GM12878 (cell line): ENCODE measurements around the gene TNNT2. TPM values are rescaled to one million over a fixed set of nuclear protein-coding genes. Genes with fewer than 3 reads are reported as not detected.

Experiments used
- ATAC-seq: fragments of 200-7000 bp; cut with Tn5 transposase; 3 replicates; pipeline ENCODE4 v1.9.1; 2020; ENCODE audit warnings: mild to moderate bottlenecking, moderate library complexity
- BruUV-seq: library from RNA; stranded (reverse); fragments of 400-500 nt; replicated peaks from 2 replicates; lab custom pipeline; 2021; lab: Mats Ljungman, UMichigan
- CTCF ChIA-PET: fragments of 300-600 bp; sonication (Branson Sonifier 250); formaldehyde crosslinking; extraction: SDS; loops from one replicate; lab custom pipeline; 2021; ENCODE audit warnings: inconsistent platforms; lab: Yijun Ruan, JAX
- POLR2A ChIA-PET: fragments of 350-600 bp; formaldehyde crosslinking; extraction: SDS; loops from one replicate; lab custom pipeline; 2021; ENCODE audit warnings: inconsistent platforms; lab: Charles Lee
- RAD21 ChIA-PET: fragments of 300-600 bp; sonication (Branson Sonifier 250); formaldehyde crosslinking; loops from one replicate; lab custom pipeline; 2023; ENCODE audit warnings: antibody characterized with exemption; ENCODE audit not compliant: unreplicated experiment; lab: Charles Lee
- SMC1A ChIA-PET: fragments of 300-600 bp; sonication (Branson Sonifier 250); formaldehyde crosslinking; loops from one replicate; lab custom pipeline; 2023; ENCODE audit not compliant: unreplicated experiment, uncharacterized antibody; lab: Charles Lee
- DNase-seq: peaks from one replicate; pipeline ENCODE4 v3.0.0-alpha.2; 2011; ENCODE audit warnings: low read depth, low spot score
- FAIRE-seq: peaks from 3 replicates; lab custom pipeline; 2011; peaks lifted over from hg19 to GRCh38; lab: Jason Lieb, UNC
- H2AFZ ChIP-seq: 2 replicates; pipeline ENCODE4 v1.6.0; 2011; ENCODE audit warnings: low read depth, low read length, control low read depth; ENCODE audit not compliant: control insufficient read depth
- H3K27ac ChIP-seq: 2 replicates; pipeline ENCODE4 v1.5.1; 2011; ENCODE audit warnings: control low read depth; ENCODE audit not compliant: control insufficient read depth, insufficient read depth
- H3K27me3 ChIP-seq, 2 experiments: replicated peaks in 1 of 2; 2 replicates each; pipeline versions ENCODE4 v1.6.0 to v1.6.1; 2011; ENCODE audit warnings: low read length in 1 of 2; ENCODE audit not compliant: control insufficient read depth in 2 of 2, insufficient read depth in 2 of 2
- H3K36me3 ChIP-seq, 2 experiments: 2 replicates each; pipeline ENCODE4 v1.5.1; 2011; ENCODE audit warnings: low read length in 1 of 2; ENCODE audit not compliant: control insufficient read depth in 2 of 2, insufficient read depth in 2 of 2
- H3K4me1 ChIP-seq: 2 replicates; pipeline ENCODE4 v1.6.1; 2011; ENCODE audit warnings: mild to moderate bottlenecking, low read length, moderate library complexity, mixed read lengths; ENCODE audit not compliant: control insufficient read depth, insufficient read depth
- H3K4me2 ChIP-seq: 2 replicates; pipeline ENCODE4 v1.6.0; 2011; ENCODE audit warnings: control low read depth; ENCODE audit not compliant: control insufficient read depth, insufficient read depth
- H3K4me3 ChIP-seq: fragments of 200-600 bp; sonication (generic); 2 replicates; pipeline ENCODE4 v1.5.1; 2016
- H3K79me2 ChIP-seq: 2 replicates; pipeline ENCODE4 v1.6.0; 2011; ENCODE audit warnings: low read length; ENCODE audit not compliant: control insufficient read depth, insufficient read depth
- H3K9ac ChIP-seq: 2 replicates; pipeline ENCODE4 v1.8.0; 2011; ENCODE audit warnings: low read length, control low read depth, mixed read lengths; ENCODE audit not compliant: control insufficient read depth, insufficient read depth
- H3K9me3 ChIP-seq: replicated peaks from 3 replicates; pipeline ENCODE4 v1.5.1; 2011; ENCODE audit warnings: mild to moderate bottlenecking, low read length; ENCODE audit not compliant: control insufficient read depth, insufficient read depth
- H4K20me1 ChIP-seq: 2 replicates; pipeline ENCODE4 v1.6.0; 2011; ENCODE audit not compliant: control insufficient read depth, insufficient read depth
- CTCF ChIP-seq, 3 experiments: IDR thresholded peaks in 2 of 3; conservative IDR thresholded peaks in 1 of 3; 2 replicates each; pipeline ENCODE4 v1.5.1; 2011; ENCODE audit warnings: low read depth in 3 of 3, low read length in 3 of 3, mild to moderate bottlenecking in 3 of 3, control low read depth in 2 of 3, moderate library complexity in 2 of 3, inconsistent platforms in 1 of 3, mixed read lengths in 1 of 3; ENCODE audit not compliant: control insufficient read depth in 2 of 3, insufficient read depth in 1 of 3; ENCODE audit errors: extremely low read depth in 1 of 3
- FOS ChIP-seq: IDR thresholded peaks from 3 replicates; pipeline ENCODE4 v1.6.1; 2011; ENCODE audit warnings: borderline replicate concordance; ENCODE audit not compliant: insufficient read length; ENCODE audit errors: extremely low read depth
- HDGF ChIP-seq: fragments of 450-650 bp; IDR thresholded peaks from 2 replicates; pipeline ENCODE4 v1.6.1; 2016; ENCODE audit warnings: antibody characterized with exemption
- MXI1 ChIP-seq: fragments of 150-350 bp; IDR thresholded peaks from 2 replicates; pipeline ENCODE4 v1.6.1; 2011; ENCODE audit warnings: low read depth, mild to moderate bottlenecking, inconsistent platforms, low read length, improper control_type of control experiment
- NBN ChIP-seq: fragments of 450-650 bp; IDR thresholded peaks from 2 replicates; pipeline ENCODE4 v1.6.1; 2016
- PAX5 ChIP-seq: IDR thresholded peaks from 2 replicates; pipeline ENCODE4 v1.6.1; 2011; ENCODE audit warnings: low read depth, low read length, borderline replicate concordance
- RELB ChIP-seq: fragments of 450-650 bp; IDR thresholded peaks from 2 replicates; pipeline ENCODE4 v1.6.1; 2017; ENCODE audit warnings: low read depth, mild to moderate bottlenecking, moderate library complexity
- SIX5 ChIP-seq: IDR thresholded peaks from 2 replicates; pipeline ENCODE4 v1.6.1; 2011; ENCODE audit warnings: mild to moderate bottlenecking, low read depth, low read length, moderate library complexity; ENCODE audit not compliant: severe bottlenecking
- SMARCA5 ChIP-seq: fragments of 450-650 bp; IDR thresholded peaks from 2 replicates; pipeline ENCODE4 v1.6.1; 2017; ENCODE audit warnings: mild to moderate bottlenecking
- SRF ChIP-seq, 2 experiments: IDR thresholded peaks; 2 replicates each; pipeline ENCODE4 v1.6.1; 2011; ENCODE audit warnings: low read depth in 2 of 2, low read length in 2 of 2, mild to moderate bottlenecking in 1 of 2, moderate library complexity in 1 of 2
- TCF12 ChIP-seq: IDR thresholded peaks from 2 replicates; pipeline ENCODE4 v1.6.1; 2011; ENCODE audit warnings: low read depth, mild to moderate bottlenecking, low read length
- ZNF217 ChIP-seq: fragments of 450-650 bp; IDR thresholded peaks from 2 replicates; pipeline ENCODE4 v1.6.1; 2017; ENCODE audit warnings: antibody characterized with exemption, mild to moderate bottlenecking
- ZNF24 ChIP-seq: fragments of 450-650 bp; IDR thresholded peaks from 2 replicates; pipeline ENCODE4 v1.6.1; 2017; ENCODE audit warnings: antibody characterized with exemption, mild to moderate bottlenecking
- ZNF622 ChIP-seq: fragments of 450-650 bp; IDR thresholded peaks from 2 replicates; pipeline ENCODE4 v1.6.1; 2017; ENCODE audit warnings: mild to moderate bottlenecking, inconsistent platforms
- WGBS: methylation state at CpG from one replicate; pipeline ENCODE4 v1.1.6; 2016; ENCODE audit warnings: low lambda C conversion rate; ENCODE audit not compliant: insufficient replicate concordance, insufficient coverage; ENCODE audit errors: missing lambda C conversion rate; 5-methylcytosine and 5-hydroxymethylcytosine counted together
- in situ Hi-C: fragments of 300-500 bp; cut with MboI; formaldehyde crosslinking; loops from 9 replicates; pipeline ENCODE4 v1.14.3; 2018; ENCODE audit warnings: mixed read lengths
- intact Hi-C: fragments of 100-400 bp; cut with micrococcal nuclease; formaldehyde crosslinking; loops from one replicate; pipeline ENCODE4 v1.14.2; 2022; ENCODE audit not compliant: unreplicated experiment
- polyA plus RNA-seq, 11 experiments: library from polyadenylated mRNA; depleted of rRNA in 4 of 11; unstranded in 6 of 11; stranded (reverse) in 5 of 11; fragments of >200 nt; fragmentation: Nextera tagmentation in 4 of 11; fragmentation: Illumina TruSeq in 1 of 11; extraction: Ambion mirVana in 4 of 11; extraction: Trizol in 1 of 11; gene quantifications; 1 replicate in 1 of 11; 2 replicates in 10 of 11; pipeline versions ENCODE4 v1.2.1 to v1.2.3, GENCODE V29; 2011 to 2016; ENCODE audit warnings: inconsistent platforms in 2 of 11, missing spikeins in 2 of 11, low read depth in 1 of 11
- total RNA-seq, 4 experiments: library from RNA; depleted of rRNA in 3 of 4; stranded (reverse); fragments of >200 nt in 3 of 4; fragmentation: Illumina TruSeq in 1 of 4; extraction: Trizol in 1 of 4; gene quantifications; 2 replicates each; pipeline versions ENCODE4 v1.2.1 to v1.2.3, GENCODE V29; 2013 to 2021
- TF ChIP-seq, protein P1 (sequence below): IDR thresholded peaks from 2 replicates; pipeline ENCODE4 v1.6.1; 2011; ENCODE audit warnings: mild to moderate bottlenecking, low read depth, low read length, moderate library complexity; ENCODE audit not compliant: insufficient replicate concordance
- TF ChIP-seq, protein P2 (sequence below): fragments of 450-650 bp; formaldehyde crosslinking; IDR thresholded peaks from 2 replicates; pipeline ENCODE4 v1.5.0; 2022; ENCODE audit warnings: mild to moderate bottlenecking, missing genetic modification characterization

TNNT2 gene
- total and polyA plus RNA-seq, 10 of the 15 experiments (the other 5 are each of a cell fraction or from before 2014, with no cell fraction given), result 2.2 TPM; not detected in 9

DNA sequence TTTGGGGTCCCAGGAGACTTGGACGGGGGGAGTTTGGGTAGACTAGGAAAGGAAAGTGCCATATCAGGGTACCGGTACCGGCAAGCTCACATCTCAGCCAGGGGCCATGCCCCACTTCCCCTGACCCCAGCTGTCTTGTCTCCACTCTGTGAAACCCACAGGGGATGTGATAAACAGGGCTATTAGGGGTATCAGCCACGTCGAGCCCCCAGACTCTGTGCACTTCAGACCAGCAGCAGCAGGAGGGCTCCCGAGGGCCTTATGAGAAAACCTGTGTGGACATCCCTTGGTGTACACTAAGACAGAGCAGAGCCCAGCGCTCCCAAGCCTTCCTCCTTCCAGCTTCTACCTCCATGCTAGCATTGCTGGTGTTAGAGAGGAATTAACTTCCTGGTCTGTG lies 46.3 kb downstream of the TNNT2 start:
- no peak overlapping the region for H2AFZ ChIP-seq
- RAD21 ChIA-PET, result no interaction called here
- CTCF ChIA-PET, result no interaction called here
- ATAC-seq (no peak), DNase-seq (no peak), FAIRE-seq (no peak)
- H3K4me2 ChIP-seq, result no peak overlapping the region
- 21% methylated on average over 7 of the region's 7 CpGs for WGBS
- H4K20me1 ChIP-seq, result no peaks in the 10 kb centered on the region
- peaks cover 0 to 4% of the 10 kb centered on the region in 2 experiments; a peak in 3 of 4 replicates for H3K27me3 ChIP-seq
- no peaks in the 10 kb centered on the region for H3K4me1 ChIP-seq
- in situ Hi-C loops (no loop called here), intact Hi-C loops (no loop called here)
- no peaks in the 10 kb centered on the region for H3K79me2 ChIP-seq
- no peak overlapping the region for H3K9ac ChIP-seq
- no TSS peak for BruUV-seq
- TF ChIP-seq, protein P1, sequence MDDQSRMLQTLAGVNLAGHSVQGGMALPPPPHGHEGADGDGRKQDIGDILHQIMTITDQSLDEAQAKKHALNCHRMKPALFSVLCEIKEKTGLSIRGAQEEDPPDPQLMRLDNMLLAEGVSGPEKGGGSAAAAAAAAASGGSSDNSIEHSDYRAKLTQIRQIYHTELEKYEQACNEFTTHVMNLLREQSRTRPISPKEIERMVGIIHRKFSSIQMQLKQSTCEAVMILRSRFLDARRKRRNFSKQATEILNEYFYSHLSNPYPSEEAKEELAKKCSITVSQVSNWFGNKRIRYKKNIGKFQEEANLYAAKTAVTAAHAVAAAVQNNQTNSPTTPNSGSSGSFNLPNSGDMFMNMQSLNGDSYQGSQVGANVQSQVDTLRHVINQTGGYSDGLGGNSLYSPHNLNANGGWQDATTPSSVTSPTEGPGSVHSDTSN, result no peak
- no peak for TF ChIP-seq ZNF622
- no peak for TF ChIP-seq RELB
- TF ChIP-seq HDGF, result no peak
- no peak for TF ChIP-seq PAX5
- no peak for TF ChIP-seq CTCF (IDR thresholded peaks at IDR 0.05 in 2 of 3, conservative IDR thresholded peaks at IDR 0.05 in 1 of 3; ENCODE audit: control insufficient read depth in 2 of 3, extremely low read depth in 1 of 3, insufficient read depth in 1 of 3, low read depth in 3 of 3, low read length in 3 of 3)
- TF ChIP-seq SIX5, result no peak
- TF ChIP-seq MXI1, result no peak
- no peak for TF ChIP-seq SRF (IDR thresholded peaks at IDR 0.05; ENCODE audit: low read depth in 2 of 2, low read length in 2 of 2)
- TF ChIP-seq NBN, result no peak
- no peak for TF ChIP-seq TCF12
- TF ChIP-seq FOS, result no peak
- TF ChIP-seq, protein P2, sequence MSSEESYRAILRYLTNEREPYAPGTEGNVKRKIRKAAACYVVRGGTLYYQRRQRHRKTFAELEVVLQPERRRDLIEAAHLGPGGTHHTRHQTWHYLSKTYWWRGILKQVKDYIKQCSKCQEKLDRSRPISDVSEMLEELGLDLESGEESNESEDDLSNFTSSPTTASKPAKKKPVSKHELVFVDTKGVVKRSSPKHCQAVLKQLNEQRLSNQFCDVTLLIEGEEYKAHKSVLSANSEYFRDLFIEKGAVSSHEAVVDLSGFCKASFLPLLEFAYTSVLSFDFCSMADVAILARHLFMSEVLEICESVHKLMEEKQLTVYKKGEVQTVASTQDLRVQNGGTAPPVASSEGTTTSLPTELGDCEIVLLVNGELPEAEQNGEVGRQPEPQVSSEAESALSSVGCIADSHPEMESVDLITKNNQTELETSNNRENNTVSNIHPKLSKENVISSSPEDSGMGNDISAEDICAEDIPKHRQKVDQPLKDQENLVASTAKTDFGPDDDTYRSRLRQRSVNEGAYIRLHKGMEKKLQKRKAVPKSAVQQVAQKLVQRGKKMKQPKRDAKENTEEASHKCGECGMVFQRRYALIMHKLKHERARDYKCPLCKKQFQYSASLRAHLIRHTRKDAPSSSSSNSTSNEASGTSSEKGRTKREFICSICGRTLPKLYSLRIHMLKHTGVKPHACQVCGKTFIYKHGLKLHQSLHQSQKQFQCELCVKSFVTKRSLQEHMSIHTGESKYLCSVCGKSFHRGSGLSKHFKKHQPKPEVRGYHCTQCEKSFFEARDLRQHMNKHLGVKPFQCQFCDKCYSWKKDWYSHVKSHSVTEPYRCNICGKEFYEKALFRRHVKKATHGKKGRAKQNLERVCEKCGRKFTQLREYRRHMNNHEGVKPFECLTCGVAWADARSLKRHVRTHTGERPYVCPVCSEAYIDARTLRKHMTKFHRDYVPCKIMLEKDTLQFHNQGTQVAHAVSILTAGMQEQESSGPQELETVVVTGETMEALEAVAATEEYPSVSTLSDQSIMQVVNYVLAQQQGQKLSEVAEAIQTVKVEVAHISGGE, result no peak
- no peak for TF ChIP-seq ZNF217
- TF ChIP-seq ZNF24, result no peak
- TF ChIP-seq SMARCA5, result no peak
- no peak overlapping the region for H3K4me3 ChIP-seq
- no peak overlapping the region for H3K27ac ChIP-seq
- SMC1A ChIA-PET, result no interaction called here
- H3K9me3 ChIP-seq, result no peaks in the 10 kb centered on the region
- POLR2A ChIA-PET, result no interaction called here
- H3K36me3 ChIP-seq, result no peaks in the 10 kb centered on the region
